IMR-90 (cell line): ENCODE results near the gene CRACDL. TPM values are rescaled to one million over a fixed set of nuclear protein-coding genes. Genes with fewer than 3 reads are reported as not detected.
A peak's percentile ranks its signal among the peaks of the same experiment; 100 is the strongest.

ENCODE experiments used
- ATAC-seq: fragments of 200-7000 bp; cut with Tn5 transposase; 2 replicates; pipeline ENCODE4 v1.9.1; 2020; ENCODE audit warnings: low read depth, mild to moderate bottlenecking, moderate library complexity
- BruUV-seq: library from RNA; stranded (reverse); fragments of 400-500 nt; replicated peaks from 2 replicates; lab custom pipeline; 2021; lab: Mats Ljungman, UMichigan
- CTCF ChIA-PET: fragments of 300-600 bp; formaldehyde crosslinking; extraction: SDS; loops from one replicate; lab custom pipeline; 2021; ENCODE audit warnings: antibody characterized with exemption; lab: Yijun Ruan, JAX
- POLR2A ChIA-PET: fragments of 300-600 bp; sonication (Branson Sonifier 250); formaldehyde crosslinking; loops from one replicate; lab custom pipeline; 2022; ENCODE audit warnings: antibody characterized with exemption; ENCODE audit not compliant: unreplicated experiment; lab: Charles Lee
- DNase-seq: peaks from one replicate; pipeline ENCODE4 v3.0.0; 2013
- H2AFZ ChIP-seq: replicated peaks from 2 replicates; pipeline ENCODE3; 2013; ENCODE audit warnings: low read length, mild to moderate bottlenecking; ENCODE audit not compliant: poor library complexity
- H2AK5ac ChIP-seq: 2 replicates; pipeline ENCODE4 v1.6.1; 2013; ENCODE audit warnings: low read depth, low read length, inconsistent platforms
- H2AK9ac ChIP-seq: replicated peaks from 2 replicates; pipeline ENCODE3; 2013; ENCODE audit warnings: mild to moderate bottlenecking, low read depth, low read length, moderate library complexity; ENCODE audit not compliant: poor library complexity
- H2BK120ac ChIP-seq: 2 replicates; pipeline ENCODE4 v1.6.1; 2013; ENCODE audit warnings: low read depth, low read length, inconsistent platforms
- H2BK15ac ChIP-seq: 3 replicates; pipeline ENCODE4 v1.6.1; 2013; ENCODE audit warnings: low read depth, low read length, inconsistent platforms
- H2BK20ac ChIP-seq: 2 replicates; pipeline ENCODE4 v1.6.1; 2013; ENCODE audit warnings: low read depth, mild to moderate bottlenecking, inconsistent platforms, low read length, moderate library complexity
- H2BK5ac ChIP-seq: 2 replicates; pipeline ENCODE4 v1.6.1; 2013; ENCODE audit warnings: mild to moderate bottlenecking, low read depth, low read length, inconsistent platforms; ENCODE audit not compliant: poor library complexity, severe bottlenecking
- H3K14ac ChIP-seq: replicated peaks from 2 replicates; pipeline ENCODE4 v1.6.1; 2013; ENCODE audit warnings: low read depth, low read length, inconsistent platforms
- H3K18ac ChIP-seq: 2 replicates; pipeline ENCODE4 v1.6.1; 2013; ENCODE audit warnings: low read depth, low read length, control low read depth
- H3K23ac ChIP-seq: 2 replicates; pipeline ENCODE4 v1.6.1; 2013; ENCODE audit warnings: low read depth, low read length, inconsistent platforms
- H3K27ac ChIP-seq: 2 replicates; pipeline ENCODE4 v1.5.1; 2013; ENCODE audit warnings: mild to moderate bottlenecking, control low read depth, low read length; ENCODE audit not compliant: insufficient read depth
- H3K27me3 ChIP-seq: 2 replicates; pipeline ENCODE4 v1.6.1; 2013; ENCODE audit warnings: low read length; ENCODE audit not compliant: control insufficient read depth, insufficient read depth
- H3K36me3 ChIP-seq: 2 replicates; pipeline ENCODE4 v1.6.1; 2013; ENCODE audit warnings: low read length, mixed read lengths; ENCODE audit not compliant: control insufficient read depth, insufficient read depth
- H3K4ac ChIP-seq: 2 replicates; pipeline ENCODE4 v1.6.1; 2013; ENCODE audit warnings: low read depth, low read length, inconsistent platforms
- H3K4me1 ChIP-seq: 2 replicates; pipeline ENCODE4 v1.6.1; 2013; ENCODE audit warnings: low read length, mixed read lengths; ENCODE audit not compliant: control insufficient read depth, insufficient read depth
- H3K4me2 ChIP-seq: 2 replicates; pipeline ENCODE4 v1.6.1; 2013; ENCODE audit warnings: low read depth, mild to moderate bottlenecking, control low read depth, low read length, moderate library complexity
- H3K4me3 ChIP-seq: 2 replicates; pipeline ENCODE4 v1.5.1; 2013; ENCODE audit warnings: low read depth, mild to moderate bottlenecking, control low read depth, low read length, moderate library complexity; ENCODE audit not compliant: insufficient read depth
- H3K56ac ChIP-seq: 2 replicates; pipeline ENCODE4 v1.6.1; 2013; ENCODE audit warnings: low read length, inconsistent platforms; ENCODE audit not compliant: insufficient read depth; ENCODE audit errors: extremely low read depth
- H3K79me1 ChIP-seq, 2 experiments: 2 replicates each; pipeline ENCODE4 v1.6.1; 2013; ENCODE audit warnings: low read length in 2 of 2, inconsistent platforms in 1 of 2, low read depth in 1 of 2
- H3K9ac ChIP-seq: 2 replicates; pipeline ENCODE4 v1.6.1; 2013; ENCODE audit warnings: low read depth, low read length, control low read depth
- H3K9me1 ChIP-seq: 2 replicates; pipeline ENCODE4 v1.6.1; 2013; ENCODE audit warnings: low read length, inconsistent platforms; ENCODE audit not compliant: insufficient read depth
- H3K9me3 ChIP-seq: 2 replicates; pipeline ENCODE4 v1.6.1; 2013; ENCODE audit warnings: low read length; ENCODE audit not compliant: control insufficient read depth, insufficient read depth
- H4K20me1 ChIP-seq: 2 replicates; pipeline ENCODE4 v1.6.1; 2013; ENCODE audit warnings: low read length, inconsistent platforms; ENCODE audit not compliant: insufficient read depth
- H4K5ac ChIP-seq: 2 replicates; pipeline ENCODE4 v1.6.1; 2013; ENCODE audit warnings: mild to moderate bottlenecking, low read depth, low read length, control low read depth
- H4K8ac ChIP-seq, 2 experiments: 2 replicates each; pipeline ENCODE4 v1.6.1; 2013; ENCODE audit warnings: low read depth in 2 of 2, low read length in 2 of 2, control low read depth in 1 of 2, inconsistent platforms in 1 of 2
- H4K91ac ChIP-seq: 2 replicates; pipeline ENCODE4 v1.6.1; 2013; ENCODE audit warnings: low read depth, low read length, inconsistent platforms; ENCODE audit not compliant: insufficient read depth
- BHLHE40 ChIP-seq: fragments of 150-350 bp; IDR thresholded peaks from 2 replicates; pipeline ENCODE4 v1.6.1; 2016; ENCODE audit warnings: mild to moderate bottlenecking, low read depth, low read length
- CEBPB ChIP-seq: IDR thresholded peaks from 2 replicates; pipeline ENCODE4 v1.6.1; 2012; ENCODE audit warnings: low read depth, low read length, improper control_type of control experiment
- WGBS, 2 experiments: methylation state at CpG; one replicate each; pipeline versions ENCODE4 v1.1.5 to v1.1.7; 2013; ENCODE audit warnings: missing lambda C conversion rate in 2 of 2; ENCODE audit not compliant: insufficient read length in 1 of 2; ENCODE audit errors: extremely low coverage in 2 of 2; 5-methylcytosine and 5-hydroxymethylcytosine counted together
- dilution Hi-C: fragments of 300-500 bp; cut with HindIII; formaldehyde crosslinking; loops from one replicate; pipeline ENCODE4 v1.14.3; 2018; ENCODE audit warnings: low sequenced_read_pairs; ENCODE audit not compliant: unreplicated experiment
- in situ Hi-C: fragments of 300-500 bp; cut with MboI; formaldehyde crosslinking; loops from 3 replicates; pipeline ENCODE4 v1.14.3; 2019; ENCODE audit warnings: low sequenced_read_pairs, inconsistent platforms, mixed read lengths
- intact Hi-C: fragments of 100-400 bp; cut with micrococcal nuclease; formaldehyde crosslinking; loops from 2 replicates; pipeline ENCODE4 v1.10.0; 2022
- polyA plus RNA-seq, 3 experiments: library from polyadenylated mRNA; depleted of rRNA; stranded (reverse); fragments of >200 nt; gene quantifications; 2 replicates each; pipeline ENCODE4 v1.2.3, GENCODE V29; 2012; ENCODE audit warnings: low replicate concordance in 1 of 3
- total RNA-seq: library from RNA; depleted of rRNA; stranded (reverse); fragments of >200 nt; gene quantifications from 2 replicates; pipeline ENCODE4 v1.2.3, GENCODE V29; 2012

CRACDL gene
- total and polyA plus RNA-seq, 2 of the 4 experiments (the other 2 are of a cell fraction), result not detected

DNA sequence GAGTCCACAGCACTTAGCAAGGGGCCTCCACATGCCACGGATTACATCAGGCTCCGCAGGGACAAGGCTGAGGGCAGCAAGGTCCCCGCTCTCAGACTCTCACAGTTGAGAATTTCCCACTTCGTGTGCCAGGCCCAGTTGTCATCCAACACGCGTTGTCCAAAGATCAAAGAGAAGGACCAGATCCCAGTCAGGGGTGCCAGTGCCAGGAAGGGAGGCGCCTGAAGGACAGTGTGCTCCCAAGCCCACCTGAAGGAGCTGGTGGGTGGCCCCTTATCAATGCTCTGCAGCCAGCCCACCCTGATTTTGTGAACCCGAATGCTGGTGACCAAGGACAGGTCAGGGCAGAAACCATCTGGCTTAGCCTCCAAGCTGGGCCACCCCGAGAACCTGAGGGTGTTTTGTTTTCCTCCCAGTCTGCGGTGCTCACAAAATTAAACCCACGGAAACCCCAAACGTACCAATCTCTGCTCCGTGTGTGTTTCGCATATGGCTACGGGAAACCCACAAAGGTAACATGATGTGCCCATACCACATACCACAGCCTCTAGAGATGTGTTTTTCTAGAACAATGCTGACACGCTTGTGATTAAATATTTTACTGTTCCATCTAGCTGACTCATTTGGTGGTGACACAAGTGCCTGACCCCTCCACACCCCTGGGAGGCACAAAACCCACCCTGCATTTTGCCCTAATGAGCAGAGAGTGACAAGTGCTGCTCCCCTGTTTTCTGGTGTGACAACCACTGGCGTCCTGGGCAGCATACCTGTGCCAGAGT, 24.5 kb downstream of the CRACDL start:
- Histone ChIP-seq H3K4me2 (no peak overlapping the region), H3K18ac (no peak overlapping the region), H3K9ac (no peak overlapping the region), H4K8ac (no peak overlapping the region), H3K4ac (no peak overlapping the region), H3K36me3 (no peaks in the 10 kb centered on the region), H4K91ac (no peak overlapping the region), H4K5ac (no peak overlapping the region), H3K4me1 (peaks cover 13% of the 10 kb centered on the region; the same call in 1 of the 2 replicates), H4K20me1 (no peaks in the 10 kb centered on the region), H3K23ac (no peak overlapping the region), H3K27ac (no peak overlapping the region), H2BK20ac (no peak overlapping the region), H2AK5ac (no peak overlapping the region), H3K79me1 (no peaks in the 10 kb centered on the region), H3K4me3 (no peak overlapping the region), H3K14ac (no peak overlapping the region), H2BK15ac (no peak overlapping the region), H3K56ac (no peak overlapping the region), H2BK120ac (no peak overlapping the region), H2AFZ (no peak overlapping the region), H3K27me3 (peaks cover 6% of the 10 kb centered on the region; the same call in 1 of the 2 replicates), H2BK5ac (no peak overlapping the region), H3K9me1 (no peaks in the 10 kb centered on the region), H2AK9ac (no peak overlapping the region), H3K9me3 (no peaks in the 10 kb centered on the region)
- WGBS, 2 experiments, result 77% methylated on average over 9 of the region's 17 CpGs; no CpG with 5 or more reads in 1 of the 2 experiments
- BruUV-seq, result no TSS peak
- no peak for ATAC-seq
- peak; percentile 10 for DNase-seq
- ChIA-PET CTCF (no interaction called here), POLR2A (no interaction called here)
- in situ Hi-C loops, result no loop called here
- intact Hi-C loops, result no loop called here
- TF ChIP-seq CEBPB (no peak), BHLHE40 (no peak)
- dilution Hi-C loops, result no loop called here
